NCI-H128 (cell line): ENCODE data around the gene EEF1E1.

Experiments used
- DNase-seq: peaks from one replicate; lab custom pipeline; 2025; ENCODE audit not compliant: unreplicated experiment; lab: John Stamatoyannopoulos, UW

The EEF1E1 gene

GRCh38 chr6:8102122-8102958 is at the start of gene EEF1E1:
EEF1E1 (minus strand) TSS chr6:8102548; CDS start chr6:8102521, 27 bp downstream.
- peak; percentile 59 for DNase-seq

DNA sequence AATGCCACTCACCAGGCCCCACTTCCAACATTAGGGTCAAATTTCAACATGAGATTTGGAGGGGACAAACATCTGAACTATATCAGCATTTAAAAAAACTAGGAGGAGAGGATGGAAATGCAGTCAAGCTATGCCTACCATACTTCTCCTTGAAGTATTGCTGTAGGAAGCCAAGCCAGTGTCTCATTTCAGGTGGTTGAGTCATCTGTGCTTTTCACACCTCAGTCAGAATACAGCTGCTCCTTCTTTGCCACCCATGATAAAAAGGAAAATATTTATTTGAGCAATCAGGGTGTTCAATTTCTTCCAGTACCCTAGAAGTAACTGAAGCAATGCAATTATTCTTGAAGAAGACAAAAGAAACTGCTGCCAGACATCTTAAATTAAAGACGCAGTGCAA is 47.0 kb upstream of the EEF1E1 start:
- DNase-seq: no peak

GRCh38 chr6:8143945-8144344 is 41.6 kb upstream of the EEF1E1 start:
- no peak for DNase-seq

GRCh38 chr6:8139451-8139850 is 37.1 kb upstream of the EEF1E1 start:
- DNase-seq: no peak

- DNase-seq: no peak
These were observed 35.2 kb upstream of the EEF1E1 start for GRCh38 chr6:8137529-8137939.

GRCh38 chr6:8135276-8135675 is 32.9 kb upstream of the EEF1E1 start:
- no peak for DNase-seq

DNA sequence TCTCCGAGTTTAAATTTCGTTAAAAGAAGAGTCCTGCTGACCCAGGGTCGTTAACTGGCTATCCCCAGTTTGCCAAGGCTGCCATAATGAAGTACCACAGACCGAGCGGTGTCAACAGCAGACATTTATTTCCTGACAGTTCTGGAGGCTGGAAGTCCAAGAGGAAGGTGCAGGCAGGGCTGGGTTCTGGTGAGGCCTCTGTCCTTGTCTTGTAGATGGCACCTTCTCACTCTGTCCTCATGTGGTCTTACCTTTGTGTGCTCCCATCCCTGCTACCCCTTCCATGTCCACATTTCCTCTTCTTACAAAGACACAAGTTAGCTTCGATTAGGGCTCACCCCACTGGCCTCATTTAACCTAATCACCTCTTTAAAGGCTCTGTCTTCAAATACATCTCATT is 29.8 kb upstream of the EEF1E1 start:
- no peak for DNase-seq

DNA sequence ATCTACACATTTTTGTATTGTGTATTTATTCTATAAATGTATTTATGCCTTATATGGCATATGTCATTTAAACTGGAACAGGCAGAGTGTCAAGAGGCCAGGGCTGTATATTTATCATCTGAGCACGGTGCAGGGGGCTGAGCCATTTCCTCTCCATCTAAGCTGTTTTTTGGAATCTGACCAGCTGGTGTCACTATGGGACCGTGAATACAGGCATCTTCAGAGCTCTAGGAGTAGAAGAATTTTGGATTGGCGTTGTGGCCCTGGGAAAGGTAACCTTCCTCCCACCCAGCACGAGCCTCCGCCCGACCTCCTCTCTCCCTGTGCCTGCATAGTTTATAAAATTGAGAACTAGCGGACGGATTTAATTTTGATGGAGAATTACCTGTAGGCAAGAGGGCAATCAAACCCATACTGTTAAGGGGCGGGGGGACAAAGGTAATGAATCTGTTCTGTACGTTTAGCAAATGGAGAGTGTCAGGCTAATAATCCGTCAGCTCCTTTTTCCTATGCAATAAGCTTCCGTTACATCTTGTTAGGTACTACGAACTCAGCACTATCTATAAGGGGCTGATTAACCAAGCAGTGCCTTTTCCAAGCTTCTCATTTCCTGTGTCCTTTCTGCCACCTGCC is 29.0 kb upstream of the EEF1E1 start:
- peak; percentile 18 for DNase-seq

GRCh38 chr6:8130399-8130798 is 28.1 kb upstream of the EEF1E1 start:
- DNase-seq: no peak

DNA sequence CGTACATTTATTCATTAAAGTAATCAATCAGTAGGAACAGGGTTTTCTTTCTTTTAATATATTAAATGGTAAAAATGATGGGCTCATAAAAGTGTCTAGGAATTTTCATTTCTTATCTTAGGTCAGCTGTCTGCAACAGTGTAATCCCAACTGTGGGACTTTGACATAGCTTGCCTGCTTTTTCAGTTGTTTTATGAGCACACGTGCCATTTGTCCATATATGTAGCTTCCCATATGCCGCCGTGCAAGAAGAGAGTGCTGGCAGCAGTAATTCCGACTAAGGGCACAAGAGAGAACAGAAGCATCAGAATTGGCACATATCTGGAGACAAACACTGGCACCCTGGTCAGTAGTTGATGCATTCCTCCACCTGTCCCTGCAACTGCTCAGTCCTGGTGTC is 20.9 kb upstream of the EEF1E1 start:
- DNase-seq: no peak

DNA sequence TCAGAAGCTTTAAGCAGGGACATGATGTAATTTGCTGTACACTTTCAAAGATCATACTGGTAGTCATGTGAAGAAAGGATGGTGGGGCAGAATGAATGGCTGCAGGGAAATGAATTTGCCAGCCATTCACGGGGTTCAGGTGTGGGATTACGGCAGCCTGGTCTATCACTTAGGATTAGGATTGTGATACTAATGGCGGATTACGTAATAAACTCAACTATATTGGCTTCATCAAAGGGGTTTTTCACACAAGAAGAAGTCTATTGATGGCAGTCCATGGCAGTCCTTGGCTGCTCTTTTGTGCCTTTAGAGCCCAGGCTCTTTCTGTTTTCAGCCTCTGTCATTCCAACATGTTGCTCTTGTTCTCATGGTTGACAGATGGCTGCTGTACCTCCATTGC is 12.6 kb upstream of the EEF1E1 start:
- no peak for DNase-seq

DNA sequence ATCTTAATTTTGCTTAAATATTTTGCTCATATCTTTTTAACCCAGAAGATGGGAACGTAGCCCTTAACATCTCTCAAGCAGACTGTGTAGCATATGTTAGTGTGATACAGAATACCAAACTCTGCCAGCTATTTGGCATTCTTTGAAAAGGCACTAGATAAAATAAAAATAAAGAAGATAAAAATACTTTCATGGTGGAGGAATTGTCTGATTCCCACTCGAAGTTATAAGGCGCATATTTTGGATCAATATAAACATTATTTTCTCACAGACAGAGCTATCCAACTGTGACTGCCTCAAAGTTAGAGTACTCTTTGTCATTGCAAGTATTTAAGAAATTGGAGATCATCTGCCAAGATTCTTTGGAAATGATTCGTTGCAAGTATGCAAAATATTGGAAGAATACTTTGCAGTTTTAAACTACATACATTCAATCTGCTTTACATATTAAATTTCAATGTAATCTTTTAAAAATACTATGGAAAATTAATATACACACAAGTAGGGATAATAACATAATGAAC is 10.8 kb upstream of the EEF1E1 start:
- DNase-seq: no peak

GRCh38 chr6:8110725-8111124 is 8.4 kb upstream of the EEF1E1 start:
- DNase-seq: no peak

GRCh38 chr6:8110117-8110721 is 7.9 kb upstream of the EEF1E1 start:
- no peak for DNase-seq

DNA sequence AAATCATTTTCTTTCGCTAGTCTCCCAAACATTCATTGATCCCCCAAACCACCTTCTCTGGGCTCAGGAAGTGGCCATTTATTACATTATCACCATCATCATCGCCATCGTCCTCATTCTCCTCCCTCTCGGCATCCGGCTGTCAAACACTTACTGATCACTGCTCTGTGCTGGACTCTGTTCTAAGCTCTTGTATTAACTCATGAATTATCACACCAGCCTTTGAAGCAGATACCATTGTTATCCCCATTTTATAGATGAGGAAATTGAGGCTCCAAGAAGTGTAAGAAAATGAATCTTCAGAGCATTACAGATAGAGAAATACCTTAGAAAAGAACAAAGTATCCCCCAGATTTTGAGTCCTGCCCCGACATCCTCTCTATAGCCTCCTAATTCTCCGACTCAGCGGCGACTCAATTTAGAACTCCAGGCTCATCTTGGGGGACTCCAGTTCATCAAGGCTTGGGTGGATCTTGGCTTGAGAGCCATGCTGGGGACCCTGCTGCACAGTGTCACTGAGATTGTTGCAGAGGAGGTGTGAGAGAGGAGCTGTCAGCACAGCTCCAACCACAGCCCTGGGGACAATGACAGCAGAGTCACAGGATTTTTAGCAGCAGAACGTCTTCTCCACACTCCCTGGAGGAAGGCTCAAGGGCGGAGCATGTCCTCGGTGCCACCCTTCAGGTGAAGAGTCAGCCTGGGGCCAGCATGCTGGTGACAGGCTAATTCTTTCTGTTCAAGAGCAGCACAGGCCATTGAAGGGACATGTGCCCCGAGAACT is 6.6 kb upstream of the EEF1E1 start:
- DNase-seq: no peak

- DNase-seq: no peak
These were observed 5.8 kb upstream of the EEF1E1 start for GRCh38 chr6:8108031-8108660.

DNA sequence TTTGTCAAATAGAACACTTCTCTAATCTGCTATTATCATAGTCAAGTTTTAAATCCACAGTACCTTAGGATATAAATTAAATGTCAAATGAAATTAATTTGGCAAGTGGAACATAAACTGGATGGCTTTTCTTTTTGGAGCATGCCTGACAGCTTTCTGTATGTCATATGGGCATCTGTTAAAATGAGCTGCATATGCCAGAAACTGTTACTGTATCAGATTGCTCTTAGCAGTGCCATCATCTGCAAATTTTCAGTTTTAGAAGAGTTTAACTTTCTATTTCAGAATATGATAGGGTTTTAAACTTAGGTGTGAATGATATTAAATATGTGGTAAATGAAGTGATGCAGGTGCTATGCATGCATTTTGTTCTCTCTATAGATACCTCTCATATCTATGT is 3.4 kb upstream of the EEF1E1 start:
- no peak for DNase-seq

DNA sequence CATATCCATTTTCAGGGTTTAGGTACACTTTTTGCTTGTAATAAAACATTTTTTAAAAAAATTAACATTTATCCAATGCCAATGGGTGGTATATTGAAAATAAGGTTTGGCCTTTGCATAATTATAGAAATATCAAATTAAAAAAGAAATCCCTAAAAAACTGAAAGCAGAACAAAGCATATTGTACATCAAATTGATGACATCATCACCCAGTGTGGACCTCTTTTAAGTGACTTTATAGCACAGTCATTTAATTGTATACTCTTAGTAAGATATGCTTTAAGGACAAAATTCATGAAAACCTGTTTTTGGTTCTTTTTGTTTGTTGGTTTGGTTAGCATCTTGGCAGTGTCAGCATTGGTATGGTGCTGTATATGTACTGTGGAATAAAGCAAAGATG is 1.4 kb upstream of the EEF1E1 start:
- no peak for DNase-seq

DNA sequence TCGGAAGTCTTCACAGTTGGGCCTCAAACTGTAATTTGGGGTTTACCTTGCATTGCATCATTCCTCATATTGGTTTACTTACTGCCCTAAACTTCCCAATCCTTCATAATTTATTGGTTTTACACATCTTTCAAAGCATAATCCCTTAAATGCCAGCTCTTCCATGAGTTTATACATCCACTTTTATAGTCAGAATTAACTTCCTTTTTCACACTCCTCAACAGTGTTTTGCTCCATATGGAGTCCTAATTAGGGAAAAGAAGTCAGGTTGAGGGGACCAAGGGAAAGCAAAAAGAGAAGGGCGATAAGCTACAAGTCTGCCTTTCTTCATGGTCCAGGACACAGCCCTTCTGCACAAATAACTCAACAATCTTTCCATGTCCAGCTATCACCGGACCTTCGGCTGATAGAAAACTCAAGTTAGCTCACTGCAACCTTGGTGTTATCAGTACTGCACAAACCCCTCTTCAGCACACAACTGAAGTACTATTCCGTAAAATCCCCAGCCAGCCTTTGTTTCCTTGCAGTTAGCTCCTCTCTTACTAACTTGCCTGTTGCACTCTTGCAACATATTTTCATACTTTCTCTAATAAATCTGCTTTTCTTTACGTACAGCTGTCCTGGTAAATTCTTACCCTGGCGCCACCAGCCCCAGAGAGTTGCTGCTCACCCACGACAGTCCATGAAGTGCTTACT is 2.0 kb downstream of the EEF1E1 start:
- no peak for DNase-seq

GRCh38 chr6:8090650-8091049 is 11.7 kb downstream of the EEF1E1 start:
- no peak for DNase-seq
